ENCODE measurements around the gene CXCL9.
"Not testable (repeated sequence)": the region's sequence is repeated elsewhere in the genome, so short reads cannot be mapped to it uniquely, and the experiment has no call there.

DNA sequence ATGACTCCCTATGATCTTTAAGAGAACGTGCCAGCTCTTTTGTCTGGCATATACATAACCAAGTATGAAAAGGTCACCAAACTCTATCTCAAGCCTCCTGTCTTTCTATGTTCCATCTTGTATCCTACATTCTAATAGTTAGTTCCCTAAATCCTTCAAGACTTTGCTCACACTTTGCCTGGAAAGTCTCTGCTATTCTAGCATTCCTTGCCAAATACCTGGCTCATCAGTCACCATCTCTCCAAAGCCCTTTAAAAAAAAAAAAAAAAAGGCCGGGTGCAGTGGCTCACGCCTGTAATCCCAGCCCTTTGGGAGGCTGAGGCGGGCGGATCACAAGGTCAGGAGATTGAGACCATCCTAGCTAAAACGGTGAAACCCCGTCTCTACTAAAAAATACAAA, 48.8 kb downstream of the CXCL9 start:
- not testable (repeated sequence) for TF ChIP-seq POLR2A (IDR thresholded peaks at IDR 0.05)
- TF ChIP-seq, protein P1, sequence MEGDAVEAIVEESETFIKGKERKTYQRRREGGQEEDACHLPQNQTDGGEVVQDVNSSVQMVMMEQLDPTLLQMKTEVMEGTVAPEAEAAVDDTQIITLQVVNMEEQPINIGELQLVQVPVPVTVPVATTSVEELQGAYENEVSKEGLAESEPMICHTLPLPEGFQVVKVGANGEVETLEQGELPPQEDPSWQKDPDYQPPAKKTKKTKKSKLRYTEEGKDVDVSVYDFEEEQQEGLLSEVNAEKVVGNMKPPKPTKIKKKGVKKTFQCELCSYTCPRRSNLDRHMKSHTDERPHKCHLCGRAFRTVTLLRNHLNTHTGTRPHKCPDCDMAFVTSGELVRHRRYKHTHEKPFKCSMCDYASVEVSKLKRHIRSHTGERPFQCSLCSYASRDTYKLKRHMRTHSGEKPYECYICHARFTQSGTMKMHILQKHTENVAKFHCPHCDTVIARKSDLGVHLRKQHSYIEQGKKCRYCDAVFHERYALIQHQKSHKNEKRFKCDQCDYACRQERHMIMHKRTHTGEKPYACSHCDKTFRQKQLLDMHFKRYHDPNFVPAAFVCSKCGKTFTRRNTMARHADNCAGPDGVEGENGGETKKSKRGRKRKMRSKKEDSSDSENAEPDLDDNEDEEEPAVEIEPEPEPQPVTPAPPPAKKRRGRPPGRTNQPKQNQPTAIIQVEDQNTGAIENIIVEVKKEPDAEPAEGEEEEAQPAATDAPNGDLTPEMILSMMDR (IDR thresholded peaks at IDR 0.05): not testable (repeated sequence)
